Measurements from ENCODE around the gene SPZ1.
A peak's percentile ranks its signal among the peaks of the same experiment; 100 is the strongest.
"Not testable (repeated sequence)": the region's sequence is repeated elsewhere in the genome, so short reads cannot be mapped to it uniquely, and the experiment has no call there.

The SPZ1 gene, protein sequence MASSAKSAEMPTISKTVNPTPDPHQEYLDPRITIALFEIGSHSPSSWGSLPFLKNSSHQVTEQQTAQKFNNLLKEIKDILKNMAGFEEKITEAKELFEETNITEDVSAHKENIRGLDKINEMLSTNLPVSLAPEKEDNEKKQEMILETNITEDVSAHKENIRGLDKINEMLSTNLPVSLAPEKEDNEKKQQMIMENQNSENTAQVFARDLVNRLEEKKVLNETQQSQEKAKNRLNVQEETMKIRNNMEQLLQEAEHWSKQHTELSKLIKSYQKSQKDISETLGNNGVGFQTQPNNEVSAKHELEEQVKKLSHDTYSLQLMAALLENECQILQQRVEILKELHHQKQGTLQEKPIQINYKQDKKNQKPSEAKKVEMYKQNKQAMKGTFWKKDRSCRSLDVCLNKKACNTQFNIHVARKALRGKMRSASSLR

DNA sequence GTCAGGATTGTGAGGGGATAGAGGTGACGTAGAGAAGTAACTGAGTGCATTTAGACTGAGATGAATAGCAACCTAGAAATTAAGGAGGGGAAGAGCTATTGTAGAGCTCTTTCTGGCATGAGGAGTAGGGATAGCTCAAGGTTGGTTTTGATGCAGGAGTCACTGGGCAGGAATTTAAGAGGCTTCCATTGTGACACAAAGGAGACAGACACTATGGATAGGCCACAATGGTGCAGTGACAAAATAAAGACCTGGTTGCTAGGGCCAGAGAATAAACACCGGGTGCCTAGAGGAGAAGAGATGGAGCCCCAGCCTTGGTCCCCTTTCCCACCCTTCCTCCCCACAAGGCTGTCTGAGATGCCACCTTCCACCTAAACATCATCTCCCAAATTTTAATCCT lies at the start of gene SPZ1:
SPZ1 (plus strand) TSS at position 301 of the 400 bp plus-strand sequence. CDS start 214 bp downstream, outside the sequence.
- H3K27ac Mint-ChIP-seq: no peak within 1 kb of the TSS
- peaks cover 23% of the 10 kb centered on the region for H3K4me1 Mint-ChIP-seq

DNA sequence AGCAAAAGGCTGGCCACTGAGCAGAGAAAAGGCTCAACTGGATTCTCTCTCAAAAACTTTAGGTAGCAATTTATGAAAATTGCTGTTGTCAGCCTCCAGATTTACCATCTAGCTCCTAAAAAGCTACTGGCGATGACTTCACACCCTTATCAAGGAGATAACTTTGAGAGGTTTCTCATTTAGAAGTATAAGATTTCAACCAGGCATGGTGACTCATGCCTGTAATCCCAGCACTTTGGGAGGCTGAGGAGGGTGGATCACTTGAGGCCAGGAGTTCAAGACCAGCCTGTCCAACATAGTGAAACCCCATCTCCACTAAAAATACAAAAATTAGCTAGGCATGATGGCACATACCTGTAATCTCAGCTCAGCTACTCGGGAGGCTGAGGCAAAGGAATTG lies 49.3 kb upstream of the SPZ1 start:
- peak overlapping the region; percentile 21 for H3K27ac Mint-ChIP-seq
- not testable (repeated sequence) for H3K4me3 Mint-ChIP-seq; H3K36me3 Mint-ChIP-seq (ENCODE audit: low read depth); H3K9me3 Mint-ChIP-seq; H3K27me3 Mint-ChIP-seq (ENCODE audit: low read depth, poor library complexity); DNase-seq
- H3K4me1 Mint-ChIP-seq: peaks cover 17% of the 10 kb centered on the region

More for the DNA sequence above, at the start of gene SPZ1:
- Mint-ChIP-seq H3K4me3 (no peak within 1 kb of the TSS), H3K9me3 (peaks cover 35% of the 10 kb centered on the region), H3K36me3 (ENCODE audit: low read depth) (peaks cover 29% of the 10 kb centered on the region), H3K27me3 (ENCODE audit: low read depth, poor library complexity) (peaks cover 5% of the 10 kb centered on the region)
- TF ChIP-seq, protein P1, sequence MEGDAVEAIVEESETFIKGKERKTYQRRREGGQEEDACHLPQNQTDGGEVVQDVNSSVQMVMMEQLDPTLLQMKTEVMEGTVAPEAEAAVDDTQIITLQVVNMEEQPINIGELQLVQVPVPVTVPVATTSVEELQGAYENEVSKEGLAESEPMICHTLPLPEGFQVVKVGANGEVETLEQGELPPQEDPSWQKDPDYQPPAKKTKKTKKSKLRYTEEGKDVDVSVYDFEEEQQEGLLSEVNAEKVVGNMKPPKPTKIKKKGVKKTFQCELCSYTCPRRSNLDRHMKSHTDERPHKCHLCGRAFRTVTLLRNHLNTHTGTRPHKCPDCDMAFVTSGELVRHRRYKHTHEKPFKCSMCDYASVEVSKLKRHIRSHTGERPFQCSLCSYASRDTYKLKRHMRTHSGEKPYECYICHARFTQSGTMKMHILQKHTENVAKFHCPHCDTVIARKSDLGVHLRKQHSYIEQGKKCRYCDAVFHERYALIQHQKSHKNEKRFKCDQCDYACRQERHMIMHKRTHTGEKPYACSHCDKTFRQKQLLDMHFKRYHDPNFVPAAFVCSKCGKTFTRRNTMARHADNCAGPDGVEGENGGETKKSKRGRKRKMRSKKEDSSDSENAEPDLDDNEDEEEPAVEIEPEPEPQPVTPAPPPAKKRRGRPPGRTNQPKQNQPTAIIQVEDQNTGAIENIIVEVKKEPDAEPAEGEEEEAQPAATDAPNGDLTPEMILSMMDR (IDR thresholded peaks at IDR 0.05): no peak
- no peak for DNase-seq

DNA sequence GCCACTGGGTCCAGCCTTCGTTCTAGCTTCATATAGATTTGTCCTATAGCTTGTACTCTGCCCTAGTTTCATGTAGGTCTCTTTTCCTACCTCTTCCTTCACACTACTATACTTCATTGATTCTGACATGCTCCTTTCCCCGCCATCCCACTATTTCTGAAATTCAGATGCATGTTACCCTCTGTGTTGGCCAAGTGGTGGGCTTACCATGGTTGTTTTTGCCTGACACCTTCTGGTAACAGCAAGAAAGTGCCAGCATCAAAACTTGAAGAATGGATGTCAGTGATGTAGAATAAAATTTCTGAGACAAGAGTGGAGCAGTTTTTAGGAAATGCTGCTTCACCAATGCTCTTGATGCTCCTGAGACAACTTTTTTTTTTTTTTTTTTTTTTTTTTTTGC lies 44.5 kb upstream of the SPZ1 start:
- H3K4me3 Mint-ChIP-seq: no peak overlapping the region
- no peaks in the 10 kb centered on the region for H3K36me3 Mint-ChIP-seq (ENCODE audit: low read depth)
- H3K4me1 Mint-ChIP-seq: peaks cover 6% of the 10 kb centered on the region
- no peaks in the 10 kb centered on the region for H3K9me3 Mint-ChIP-seq
- H3K27ac Mint-ChIP-seq: no peak overlapping the region
- H3K27me3 Mint-ChIP-seq (ENCODE audit: low read depth, poor library complexity): no peaks in the 10 kb centered on the region
- TF ChIP-seq, protein P1 (IDR thresholded peaks at IDR 0.05): peak; percentile 34
- no peak for DNase-seq

DNA sequence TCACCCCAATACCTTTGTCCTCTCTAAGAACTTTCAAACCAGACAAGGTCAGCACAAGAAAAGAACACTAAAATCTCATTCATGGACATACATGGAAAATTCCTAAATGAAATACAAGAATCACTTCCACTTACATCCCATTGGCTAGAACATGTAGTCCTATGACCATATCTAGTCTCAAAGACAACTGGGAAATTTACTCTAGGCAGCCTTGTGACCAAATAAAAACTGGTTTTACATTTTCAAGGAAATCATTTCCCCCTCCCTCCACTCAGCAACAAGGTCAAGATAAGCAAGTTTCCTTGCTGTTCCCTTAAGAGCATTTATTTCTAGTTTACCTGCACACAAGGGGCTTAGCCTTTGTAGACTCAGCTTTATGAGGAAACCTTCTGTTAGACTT lies 43.6 kb upstream of the SPZ1 start:
- peaks cover 5% of the 10 kb centered on the region for H3K4me1 Mint-ChIP-seq
- no peak overlapping the region for H3K27ac Mint-ChIP-seq
- H3K36me3 Mint-ChIP-seq (ENCODE audit: low read depth): no peaks in the 10 kb centered on the region
- no peak for DNase-seq
- H3K9me3 Mint-ChIP-seq: no peaks in the 10 kb centered on the region
- peaks cover 4% of the 10 kb centered on the region for H3K27me3 Mint-ChIP-seq (ENCODE audit: low read depth, poor library complexity)
- H3K4me3 Mint-ChIP-seq: no peak overlapping the region
- TF ChIP-seq, protein P1 (IDR thresholded peaks at IDR 0.05): no peak

DNA sequence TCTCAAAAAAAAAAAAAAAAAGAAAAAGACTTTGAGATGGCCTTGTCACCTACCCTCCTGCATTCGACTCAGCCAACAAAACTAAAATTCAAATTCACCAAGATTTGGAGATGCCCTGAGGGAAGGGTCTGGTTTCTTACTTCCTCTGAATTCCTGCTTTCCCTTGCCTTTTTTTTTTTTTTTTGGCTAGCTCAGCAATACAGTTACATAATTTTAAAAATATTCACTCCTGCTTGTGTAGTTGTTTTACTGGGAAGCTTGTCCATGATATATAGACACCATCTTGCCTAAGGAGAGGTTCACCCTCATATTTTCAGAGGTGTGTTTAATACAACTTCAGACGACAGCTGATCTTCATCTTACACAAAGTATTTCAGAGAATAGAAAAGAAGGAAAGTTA lies 42.6 kb upstream of the SPZ1 start:
- TF ChIP-seq, protein P1 (IDR thresholded peaks at IDR 0.05): no peak
- H3K4me1 Mint-ChIP-seq: peaks cover 5% of the 10 kb centered on the region
- H3K9me3 Mint-ChIP-seq: no peaks in the 10 kb centered on the region
- peak overlapping the region; percentile 16 for H3K27ac Mint-ChIP-seq
- no peaks in the 10 kb centered on the region for H3K36me3 Mint-ChIP-seq (ENCODE audit: low read depth)
- no peak overlapping the region for H3K4me3 Mint-ChIP-seq
- no peak for DNase-seq
- peaks cover 6% of the 10 kb centered on the region for H3K27me3 Mint-ChIP-seq (ENCODE audit: low read depth, poor library complexity)

DNA sequence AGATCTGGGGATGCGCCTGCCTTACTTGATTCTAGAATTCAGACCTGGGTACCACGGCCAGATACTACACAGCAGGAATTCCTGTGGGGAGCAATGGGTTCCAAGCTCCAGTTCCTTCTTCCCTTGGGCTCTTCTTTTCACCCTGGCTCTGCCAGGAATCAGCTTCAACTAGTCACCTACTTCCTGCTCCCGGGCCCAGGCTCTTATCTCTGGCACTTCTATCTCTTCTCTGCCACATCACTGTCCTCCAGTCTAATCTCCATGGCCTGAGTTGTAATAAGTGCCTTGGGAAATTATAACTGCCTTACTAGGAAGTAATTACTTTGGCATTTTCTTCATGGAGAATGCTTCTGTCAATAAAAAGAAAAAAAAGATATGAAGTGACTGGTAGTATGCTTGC lies 37.7 kb upstream of the SPZ1 start:
- Mint-ChIP-seq H3K9me3 (no peaks in the 10 kb centered on the region), H3K27ac (no peak overlapping the region), H3K4me1 (peaks cover 8% of the 10 kb centered on the region), H3K36me3 (ENCODE audit: low read depth) (no peaks in the 10 kb centered on the region), H3K27me3 (ENCODE audit: low read depth, poor library complexity) (peaks cover 10% of the 10 kb centered on the region), H3K4me3 (no peak overlapping the region)
- no peak for DNase-seq
- TF ChIP-seq, protein P1 (IDR thresholded peaks at IDR 0.05): no peak
